HG03103 (cell line): ENCODE results near the gene LTBP1.

Experiments used
- ATAC-seq: cut with Tn5 transposase; IDR thresholded peaks from one replicate; pipeline ENCODE4 v1.9.1; 2021; ENCODE audit warnings: low read depth; ENCODE audit not compliant: unreplicated experiment

LTBP1 gene

GRCh38 chr2:33104726-33105125 is 158.0 kb downstream of the LTBP1 start:
- no peak for ATAC-seq

GRCh38 chr2:33106115-33106514 is 159.4 kb downstream of the LTBP1 start:
- ATAC-seq: no peak

GRCh38 chr2:33107690-33108482 is 161.1 kb downstream of the LTBP1 start:
- no peak for ATAC-seq

- ATAC-seq: no peak
Observed at GRCh38 chr2:33108483-33109443, 162.0 kb downstream of the LTBP1 start.

GRCh38 chr2:33110461-33110860 is 163.7 kb downstream of the LTBP1 start:
- ATAC-seq: no peak

- ATAC-seq: no peak
Observed at GRCh38 chr2:33111002-33111446, 164.3 kb downstream of the LTBP1 start.

GRCh38 chr2:33115196-33115595 is 168.4 kb downstream of the LTBP1 start:
- ATAC-seq: no peak

- no peak for ATAC-seq
Observed at GRCh38 chr2:33115728-33116127, 169.0 kb downstream of the LTBP1 start.

- no peak for ATAC-seq
Observed at GRCh38 chr2:33116799-33117198, 170.0 kb downstream of the LTBP1 start.

GRCh38 chr2:33118651-33119050 is 171.9 kb downstream of the LTBP1 start:
- no peak for ATAC-seq

GRCh38 chr2:33121416-33121815 is 174.7 kb downstream of the LTBP1 start:
- no peak for ATAC-seq

GRCh38 chr2:33121925-33122324 is 175.2 kb downstream of the LTBP1 start:
- no peak for ATAC-seq

GRCh38 chr2:33122726-33123125 is 176.0 kb downstream of the LTBP1 start:
- ATAC-seq: no peak

GRCh38 chr2:33123216-33123615 is 176.5 kb downstream of the LTBP1 start:
- no peak for ATAC-seq

- no peak for ATAC-seq
Observed at GRCh38 chr2:33126552-33126951, 179.8 kb downstream of the LTBP1 start.

GRCh38 chr2:33126958-33127357 is 180.2 kb downstream of the LTBP1 start:
- no peak for ATAC-seq

- ATAC-seq: no peak
Observed at GRCh38 chr2:33129263-33130053, 182.7 kb downstream of the LTBP1 start.

- no peak for ATAC-seq
Observed at GRCh38 chr2:33130054-33130447, 183.3 kb downstream of the LTBP1 start.

GRCh38 chr2:33130544-33130943 is 183.8 kb downstream of the LTBP1 start:
- ATAC-seq: no peak

GRCh38 chr2:33131111-33131510 is 184.4 kb downstream of the LTBP1 start:
- no peak for ATAC-seq

GRCh38 chr2:33131749-33132148 is 185.0 kb downstream of the LTBP1 start:
- no peak for ATAC-seq
